Activated CD4-positive, alpha-beta T cell treated with anti-CD3 and anti-CD28 coated beads, Interleukin-2, Interleukin-4, amounts not matched to agents 100 ng/mL and 50 ng/mL, durations not matched to agents 16 hours and 8 hours (primary cell): ENCODE results near the gene HMCES.

Experiments
- DNase-seq: peaks from one replicate; pipeline ENCODE4 v3.0.0-alpha.2; 2020; ENCODE audit warnings: low spot score

The HMCES gene, protein sequence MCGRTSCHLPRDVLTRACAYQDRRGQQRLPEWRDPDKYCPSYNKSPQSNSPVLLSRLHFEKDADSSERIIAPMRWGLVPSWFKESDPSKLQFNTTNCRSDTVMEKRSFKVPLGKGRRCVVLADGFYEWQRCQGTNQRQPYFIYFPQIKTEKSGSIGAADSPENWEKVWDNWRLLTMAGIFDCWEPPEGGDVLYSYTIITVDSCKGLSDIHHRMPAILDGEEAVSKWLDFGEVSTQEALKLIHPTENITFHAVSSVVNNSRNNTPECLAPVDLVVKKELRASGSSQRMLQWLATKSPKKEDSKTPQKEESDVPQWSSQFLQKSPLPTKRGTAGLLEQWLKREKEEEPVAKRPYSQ

DNA sequence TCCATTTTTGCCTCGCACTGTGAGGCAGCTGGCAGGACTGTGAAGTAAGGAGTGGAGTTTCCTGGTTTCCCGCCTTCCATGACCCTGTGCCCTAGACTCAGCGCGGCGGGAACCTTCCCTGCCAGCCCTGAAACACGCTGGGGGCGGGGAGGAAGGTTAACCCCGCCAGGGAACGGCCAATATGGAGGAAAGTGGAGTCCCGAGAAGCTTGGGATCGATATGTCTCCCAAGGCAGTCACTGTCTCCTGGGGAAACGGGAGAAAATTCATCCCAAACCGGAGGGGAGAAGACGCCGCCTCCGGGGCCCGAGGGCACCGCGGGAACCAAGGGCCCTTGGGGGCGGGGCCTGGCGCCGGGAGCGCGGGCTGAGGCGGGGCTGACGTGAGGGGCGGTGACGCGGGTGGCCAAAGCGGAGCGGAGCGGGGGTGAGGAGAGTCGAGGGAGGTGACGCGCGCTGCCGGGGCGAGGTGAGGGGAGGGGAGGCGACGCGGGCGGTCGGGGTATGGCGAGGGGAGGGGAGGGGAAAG lies at the start of gene HMCES:
Gene HMCES (plus strand): TSS at position 432 of the 527 bp plus-strand sequence. CDS start 863 bp downstream, outside the sequence.
- DNase-seq: peak; percentile 93

GRCh38 chr3:129228891-129229585 lies 49.6 kb upstream of the HMCES start:
- DNase-seq: no peak

GRCh38 chr3:129230311-129231019 lies 48.2 kb upstream of the HMCES start:
- DNase-seq: peak; percentile 85

- DNase-seq: no peak
Observed at GRCh38 chr3:129231331-129232119, 47.1 kb upstream of the HMCES start.

GRCh38 chr3:129233538-129233937 lies 45.1 kb upstream of the HMCES start:
- peak; percentile 32 for DNase-seq

DNA sequence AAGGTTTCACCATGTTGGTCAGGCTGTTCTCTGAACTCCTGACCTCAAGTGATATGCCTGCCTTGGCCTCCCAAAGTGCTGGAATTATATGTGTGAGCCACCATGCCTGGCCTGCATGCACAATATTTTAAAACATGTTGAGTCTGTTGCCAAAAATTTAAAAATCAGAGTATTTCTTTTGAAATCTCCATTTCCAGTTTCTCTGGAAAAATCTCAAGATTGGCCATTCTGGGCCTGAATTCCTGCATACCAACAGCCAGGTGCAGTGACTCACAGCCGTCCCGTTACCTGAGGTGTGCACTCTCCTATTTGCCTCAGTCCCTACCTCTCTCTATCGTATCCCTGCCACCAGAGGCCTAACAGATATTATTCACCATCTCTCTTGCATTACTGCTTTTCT lies 44.2 kb upstream of the HMCES start:
- no peak for DNase-seq

DNA sequence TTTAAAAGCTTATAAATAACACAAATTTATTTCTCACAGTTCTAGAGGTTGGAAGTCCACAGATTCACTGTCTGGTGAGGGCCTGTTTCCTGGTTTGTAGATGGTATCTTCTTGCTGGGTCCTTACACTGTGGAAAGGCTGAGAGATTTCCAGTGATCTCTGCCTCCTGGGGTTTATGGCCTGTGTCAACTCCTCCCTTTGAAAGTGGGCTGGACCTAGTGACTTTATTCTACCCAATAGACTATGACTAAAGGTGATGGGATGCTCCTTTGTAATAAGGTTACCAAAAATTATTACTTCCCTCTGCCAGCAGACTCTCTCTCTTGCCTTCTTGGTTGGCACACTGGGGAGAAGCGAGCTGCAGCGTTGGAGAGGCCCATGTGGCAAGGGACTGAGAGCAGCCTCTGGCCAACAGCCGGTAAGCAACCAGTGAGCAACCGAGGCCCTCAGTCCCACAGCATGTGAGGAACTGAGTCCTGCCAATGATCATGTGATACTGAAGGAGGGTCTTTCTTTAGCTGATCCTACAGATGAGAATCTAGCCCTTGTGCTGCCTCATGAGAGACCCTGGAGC lies 43.2 kb upstream of the HMCES start:
- DNase-seq: no peak

GRCh38 chr3:129238945-129239705 lies 39.5 kb upstream of the HMCES start:
- peak; percentile 82 for DNase-seq

- no peak for DNase-seq
Observed at GRCh38 chr3:129239991-129240390, 38.7 kb upstream of the HMCES start.

DNA sequence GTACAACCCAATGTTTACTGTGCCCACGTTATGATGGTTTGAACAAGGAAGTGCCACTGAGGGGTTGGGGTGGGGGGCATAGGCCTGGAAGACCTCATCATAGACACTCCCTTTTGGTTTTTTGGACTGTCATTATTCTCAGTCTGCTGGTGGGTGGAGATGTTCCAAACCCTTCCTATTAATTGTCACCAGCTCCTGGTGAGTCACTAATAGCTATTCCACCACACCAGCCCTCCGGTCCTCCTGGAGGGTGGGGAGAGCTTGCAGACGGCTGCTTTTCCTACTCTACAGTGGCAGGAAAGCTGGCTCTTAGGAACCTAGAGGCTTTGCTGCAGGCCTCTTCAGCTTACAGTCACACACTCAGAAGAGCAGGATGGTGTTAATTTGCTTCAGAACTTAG lies 38.2 kb upstream of the HMCES start:
- no peak for DNase-seq

DNA sequence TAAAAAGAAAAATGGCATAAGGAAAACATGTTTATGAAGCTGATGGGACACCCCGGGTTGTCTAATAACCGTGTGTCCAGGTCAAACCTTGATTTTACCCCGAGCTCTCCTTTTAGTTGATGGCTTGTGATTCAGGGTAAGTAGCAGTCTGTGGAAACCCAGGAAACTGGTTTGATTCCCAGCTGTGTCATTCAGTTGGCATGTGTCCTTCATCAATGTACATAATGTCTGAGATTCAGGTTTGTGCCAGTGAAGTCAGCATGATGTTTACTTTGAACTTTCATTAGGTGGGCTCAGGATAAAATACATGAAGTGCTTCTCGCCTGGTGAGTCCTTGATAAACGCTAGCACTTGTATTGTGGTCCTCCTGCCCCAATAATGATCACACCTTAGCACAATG lies 33.5 kb upstream of the HMCES start:
- no peak for DNase-seq

DNA sequence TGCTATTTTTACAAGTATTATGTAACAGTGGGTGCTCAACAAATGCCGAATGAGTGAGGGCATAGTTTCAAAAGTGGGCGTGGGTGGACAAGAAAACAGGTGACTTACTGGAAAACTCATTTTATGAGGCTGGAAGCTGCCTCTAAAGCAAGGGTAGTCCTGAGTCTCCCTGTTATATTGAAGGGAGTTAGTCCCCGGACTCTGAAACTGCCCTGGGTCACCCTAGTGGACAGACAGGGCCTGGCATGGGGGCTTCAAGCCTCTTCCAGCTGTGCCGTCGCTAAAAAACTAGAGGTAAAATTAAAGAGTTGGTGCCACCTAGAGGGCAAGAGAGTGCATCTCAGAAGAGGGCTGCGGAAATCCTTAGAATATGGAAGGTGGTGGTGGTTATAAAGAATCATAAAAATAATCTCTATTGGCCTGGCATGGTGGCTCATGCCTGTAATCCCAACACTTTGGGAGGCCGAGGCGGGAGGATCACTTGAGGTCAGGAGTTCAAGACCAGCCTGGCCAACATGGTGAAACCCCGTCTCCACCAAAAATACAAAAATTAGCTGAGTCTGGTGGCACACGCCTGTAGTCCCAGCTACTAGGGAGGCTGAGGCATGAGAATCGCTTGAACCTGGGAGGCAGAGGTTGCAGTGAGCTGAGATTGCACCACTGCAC lies 32.9 kb upstream of the HMCES start:
- DNase-seq: peak; percentile 87

DNA sequence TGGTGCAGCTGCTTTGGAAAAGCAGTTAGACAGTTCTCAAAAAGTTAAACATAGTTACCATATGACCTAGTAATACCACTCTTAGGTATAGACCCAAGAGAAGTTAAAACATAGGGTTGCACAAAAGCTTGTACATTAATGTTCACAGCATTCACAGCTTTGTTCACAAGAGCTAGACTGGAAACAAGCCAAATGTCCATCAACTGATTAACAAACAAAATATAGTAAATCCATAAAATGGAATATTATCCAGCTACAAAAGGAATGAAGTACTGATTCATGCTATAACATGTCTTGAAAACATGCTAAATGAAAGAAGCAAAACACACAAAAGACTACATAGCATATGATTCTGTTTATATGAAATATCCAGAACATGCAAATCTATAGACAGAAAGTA lies 32.0 kb upstream of the HMCES start:
- DNase-seq: no peak

DNA sequence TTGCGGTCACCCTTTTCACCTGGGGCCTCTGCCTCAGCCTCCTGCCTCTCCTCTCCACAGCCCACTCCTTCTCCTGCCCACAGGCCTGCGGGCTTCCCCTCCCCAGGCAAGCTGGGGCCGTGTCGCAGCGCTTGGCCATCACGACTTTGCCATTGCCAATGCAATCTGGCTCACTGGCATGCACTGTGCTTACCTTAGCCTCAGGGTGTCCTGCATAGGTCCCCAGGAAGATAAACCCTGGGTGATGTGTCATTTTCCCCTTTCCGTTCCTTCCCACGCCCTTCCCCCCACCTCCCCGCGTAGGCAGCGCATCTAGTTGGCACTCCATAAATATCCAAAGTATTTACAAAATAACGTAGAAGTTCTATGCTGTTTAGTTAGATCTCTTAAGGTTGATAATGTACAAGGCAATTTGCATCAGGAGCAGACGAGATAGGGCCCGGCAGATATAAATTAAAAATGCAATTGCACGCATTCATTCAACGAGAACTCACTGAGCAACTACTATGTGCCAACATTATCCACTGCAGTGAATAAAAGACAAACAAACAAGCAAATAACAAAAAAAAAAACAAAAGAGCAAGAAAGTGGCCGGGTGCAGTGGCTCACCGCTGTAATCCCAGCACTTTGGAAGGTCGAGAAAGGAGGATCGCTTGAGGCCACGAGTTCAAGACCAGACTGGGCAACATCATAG lies 30.2 kb upstream of the HMCES start:
- DNase-seq: no peak

DNA sequence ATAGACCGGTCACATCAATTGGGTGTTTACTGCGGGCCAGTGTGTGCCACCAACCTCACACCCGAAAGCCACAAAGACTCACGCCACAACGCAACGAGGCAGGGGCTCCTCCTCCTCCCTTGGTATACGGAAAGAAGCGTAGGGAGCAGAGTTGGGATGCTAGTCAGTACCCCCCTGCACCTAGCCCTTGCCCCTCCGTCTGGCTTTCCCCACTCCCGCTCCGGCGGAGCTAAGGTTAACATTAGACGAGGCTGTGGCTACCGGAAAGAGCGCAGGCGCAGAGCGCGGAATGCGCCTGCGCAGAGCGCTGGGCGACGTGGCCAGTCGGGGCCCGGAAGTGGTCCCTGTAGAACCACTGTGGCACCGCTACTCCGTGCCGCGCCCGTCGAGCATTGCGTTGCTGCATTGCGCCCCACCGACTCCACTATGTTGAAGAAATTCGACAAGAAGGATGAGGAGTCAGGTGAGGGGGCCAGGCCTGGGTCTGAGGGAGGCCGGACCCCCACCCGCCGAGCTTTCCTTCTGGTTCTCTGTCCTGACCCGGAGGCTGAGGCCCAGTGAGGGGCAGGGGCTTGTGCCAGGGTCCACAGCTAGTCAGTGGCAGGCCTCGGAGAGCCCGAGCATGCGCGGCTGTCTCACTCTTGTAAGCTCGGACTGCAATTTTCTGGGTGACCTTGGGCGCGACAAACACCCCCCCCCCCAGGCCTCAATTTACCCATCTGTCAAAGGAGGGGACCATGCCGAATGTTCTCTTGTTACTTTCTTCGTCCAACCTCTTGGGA lies 29.2 kb upstream of the HMCES start, which contains the start of gene COPG1:
Gene COPG1 (plus strand): TSS at position 323 of the 782 bp plus-strand sequence. CDS start 104 bp downstream, at position 427.
- peak; percentile 90 for DNase-seq

DNA sequence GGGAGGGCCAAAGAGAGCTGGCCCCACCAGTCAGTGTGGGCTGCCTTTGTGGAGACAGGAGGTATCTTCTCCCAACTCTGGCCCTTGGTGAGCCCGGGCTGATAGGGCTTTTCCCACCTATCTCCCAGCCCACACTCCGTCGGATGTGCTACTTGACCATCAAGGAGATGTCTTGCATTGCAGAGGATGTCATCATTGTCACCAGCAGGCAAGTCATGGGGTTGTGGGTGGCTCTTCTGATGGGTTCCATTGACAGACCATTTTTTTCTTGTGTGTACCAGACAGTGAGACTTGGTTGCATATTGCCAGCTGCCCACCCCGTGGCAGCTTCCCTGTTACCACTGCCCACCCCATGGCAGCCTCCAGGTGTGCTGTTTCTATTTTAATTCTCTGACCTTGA lies 25.9 kb upstream of the HMCES start:
- DNase-seq: no peak

DNA sequence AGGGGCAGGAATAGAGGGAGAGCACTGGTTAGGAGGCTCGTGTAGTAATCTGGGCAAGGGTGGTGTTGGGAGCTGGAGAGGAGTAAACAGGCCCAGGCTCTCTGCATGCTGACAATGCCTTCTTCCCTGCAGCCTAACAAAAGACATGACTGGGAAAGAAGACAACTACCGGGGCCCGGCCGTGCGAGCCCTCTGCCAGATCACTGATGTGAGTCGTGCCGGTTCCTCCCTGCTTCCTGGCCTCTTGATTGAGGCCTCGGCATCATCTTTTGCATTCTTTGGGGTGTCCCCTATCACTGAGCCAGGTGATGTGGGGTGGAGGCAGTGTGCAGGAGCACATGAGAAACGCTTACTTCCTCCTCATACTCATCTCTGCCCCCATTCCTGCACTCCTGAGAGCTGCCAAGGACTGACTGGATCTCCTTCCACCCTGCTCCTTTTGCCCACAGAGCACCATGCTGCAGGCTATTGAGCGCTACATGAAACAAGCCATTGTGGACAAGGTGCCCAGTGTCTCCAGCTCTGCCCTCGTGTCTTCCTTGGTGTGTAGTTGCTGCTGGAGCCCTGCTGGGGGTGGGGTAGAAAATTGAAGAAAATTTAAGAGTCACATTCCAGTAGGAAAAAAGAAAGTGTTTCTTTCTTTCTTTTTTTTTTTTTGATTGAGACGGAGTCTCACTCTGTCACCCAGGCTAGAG lies 24.0 kb upstream of the HMCES start:
- no peak for DNase-seq

GRCh38 chr3:129256270-129256669 lies 22.4 kb upstream of the HMCES start:
- DNase-seq: no peak
